ENCODE measurements around the gene CITED1.

The CITED1 gene

DNA sequence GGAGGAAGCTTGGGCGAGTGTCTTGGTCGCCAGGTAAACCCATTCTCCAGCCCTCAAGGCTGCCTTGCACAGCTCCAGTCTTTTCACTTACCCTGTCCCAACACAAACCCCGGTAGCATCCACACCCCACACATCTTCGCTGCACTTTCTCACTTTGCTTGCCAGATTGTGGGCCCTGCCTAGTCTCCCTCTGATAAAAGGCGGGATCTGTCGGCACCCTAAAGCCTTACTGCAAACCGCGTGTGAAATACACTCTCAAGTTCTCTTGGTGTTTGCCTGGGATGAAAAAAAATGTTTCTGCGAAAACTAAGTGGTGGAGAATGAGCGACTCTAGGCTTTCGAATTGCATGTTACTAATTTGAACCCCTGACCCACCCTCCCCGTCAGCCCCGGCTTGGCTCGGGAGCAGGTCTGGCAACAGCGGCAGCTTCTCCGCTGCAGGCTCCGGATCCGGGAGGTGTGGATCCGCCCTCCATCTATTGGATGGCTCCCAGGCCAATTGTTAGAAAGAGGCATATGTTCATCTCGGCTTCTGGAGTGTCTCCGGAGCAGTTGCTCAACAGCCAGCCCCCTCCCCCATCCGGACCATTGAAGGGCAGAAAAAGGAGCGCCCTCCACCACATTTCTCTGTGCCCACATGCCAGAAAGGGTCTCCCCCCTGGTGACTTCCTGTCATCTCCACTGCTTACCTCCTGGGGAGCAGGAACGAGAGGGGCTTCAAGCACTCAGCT lies 3.0 kb upstream of the CITED1 start:
- DNase-seq = peak; percentile 37 to 57

DNA sequence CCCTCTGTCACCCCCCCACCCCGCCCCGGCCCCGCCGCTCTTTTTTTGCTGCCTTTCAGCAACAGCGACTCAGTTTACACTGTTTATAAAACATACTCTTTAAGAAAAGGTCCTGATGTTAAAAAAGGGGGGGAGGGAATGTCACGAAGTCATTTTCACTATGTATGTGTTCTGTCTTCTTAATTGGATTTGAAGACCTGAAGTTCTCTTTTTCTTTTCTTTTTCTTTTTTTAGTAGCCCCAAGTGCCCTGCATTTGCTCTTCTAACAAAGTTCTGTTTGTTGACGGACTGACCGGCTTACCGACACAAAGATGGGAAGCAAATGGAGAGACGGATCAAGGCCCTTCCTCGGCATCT lies 2.5 kb upstream of the CITED1 start:
- no peak for DNase-seq

DNA sequence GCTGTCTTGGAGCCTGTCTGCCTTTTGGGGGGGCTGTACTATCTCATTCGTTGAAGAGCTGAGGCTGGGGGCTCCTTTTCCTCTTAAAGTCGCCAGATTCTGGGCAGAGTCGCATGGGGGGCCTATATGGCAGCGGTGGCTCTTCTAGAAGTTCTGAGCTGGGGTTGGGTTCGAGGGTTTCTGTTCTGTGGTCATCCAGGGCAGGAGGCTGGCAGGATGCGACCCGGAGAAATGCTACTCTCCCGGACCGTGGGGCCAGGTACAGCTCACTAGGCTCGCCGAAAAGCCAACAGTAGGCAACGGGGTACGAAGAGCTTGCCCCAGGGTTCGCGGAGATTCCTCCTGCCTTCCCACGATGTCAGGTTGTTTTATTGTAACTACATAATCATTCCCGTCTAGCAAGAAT lies 1.9 kb upstream of the CITED1 start:
- DNase-seq = peak in 1 of 2 experiments; percentile 22

DNA sequence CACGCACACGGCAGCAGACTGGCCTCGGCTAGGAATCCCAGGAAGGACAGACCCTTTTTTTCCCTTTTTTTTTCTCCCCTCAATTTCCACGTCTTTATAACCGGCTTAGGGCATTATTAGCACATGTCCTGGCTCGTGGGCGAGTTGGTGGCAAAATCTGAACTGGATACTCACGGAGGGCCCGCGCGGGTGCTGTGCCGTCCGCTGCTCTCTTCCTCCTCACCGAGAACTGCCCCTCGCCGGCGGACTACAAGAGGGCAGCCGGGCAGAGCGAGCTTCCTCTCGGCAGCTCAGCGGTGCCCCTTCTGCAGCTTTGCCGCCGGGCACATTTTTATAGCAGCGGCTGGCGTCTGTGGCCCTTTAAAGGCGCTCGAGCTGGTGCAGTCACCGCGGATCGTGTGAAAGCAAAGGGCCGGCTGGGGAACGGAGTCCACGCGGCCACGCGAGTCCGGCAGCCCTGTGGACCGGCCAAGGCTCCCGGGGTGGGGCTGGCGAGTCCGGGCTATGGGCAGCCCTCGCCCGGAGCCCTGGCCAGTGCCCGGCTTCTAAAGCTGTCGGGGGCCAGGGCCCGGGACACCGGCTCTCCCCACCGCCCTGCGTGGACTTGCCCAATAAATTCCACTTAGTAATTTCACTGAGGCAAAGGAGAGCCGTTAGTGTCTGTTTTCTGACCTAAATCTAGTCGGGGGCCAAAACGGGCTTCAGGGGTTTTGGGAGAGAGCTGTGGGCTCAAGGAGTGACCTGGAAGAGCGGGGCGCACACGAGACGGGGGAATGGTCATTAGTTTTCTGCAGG lies 1.3 kb upstream of the CITED1 start:
- peak; percentile 43 for DNase-seq

DNA sequence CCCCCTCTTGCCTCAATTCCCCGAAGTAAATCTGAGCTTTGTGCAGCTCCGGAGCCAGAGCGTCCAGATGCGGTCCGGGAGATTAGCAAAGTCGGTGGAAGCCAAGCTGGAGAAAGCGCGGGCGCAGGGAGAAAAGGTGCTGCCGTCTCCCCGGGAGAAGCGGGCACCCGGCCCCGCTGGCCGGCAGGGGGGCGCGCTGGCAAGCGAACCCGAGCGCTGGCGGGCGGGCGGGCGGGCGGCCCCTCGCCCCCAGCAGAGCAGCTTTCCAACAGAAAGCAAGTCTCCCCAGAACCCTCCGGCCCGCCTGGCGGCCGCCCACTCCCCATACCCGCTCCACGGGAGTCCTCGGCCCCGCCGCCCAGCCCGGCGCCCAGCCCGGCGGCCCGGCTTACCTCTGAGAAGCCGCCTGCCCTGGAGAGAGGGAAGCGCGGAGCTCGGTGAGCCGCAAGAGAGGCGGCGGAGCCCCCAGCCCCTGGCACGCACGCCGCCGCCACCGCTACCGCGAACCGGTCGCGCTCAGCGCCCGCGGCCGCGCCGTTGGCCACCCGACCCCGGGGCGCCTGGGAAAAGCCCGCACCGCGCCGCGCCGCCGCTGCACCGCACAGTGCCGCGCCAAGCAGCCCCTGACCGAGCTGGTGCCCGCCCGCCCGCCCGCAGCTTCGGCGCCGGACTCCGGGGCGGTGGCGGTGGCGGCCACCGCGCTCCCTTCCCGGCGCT lies 529 bp upstream of the CITED1 start:
- DNase-seq = peak in 1 of 2 experiments; percentile 24

DNA sequence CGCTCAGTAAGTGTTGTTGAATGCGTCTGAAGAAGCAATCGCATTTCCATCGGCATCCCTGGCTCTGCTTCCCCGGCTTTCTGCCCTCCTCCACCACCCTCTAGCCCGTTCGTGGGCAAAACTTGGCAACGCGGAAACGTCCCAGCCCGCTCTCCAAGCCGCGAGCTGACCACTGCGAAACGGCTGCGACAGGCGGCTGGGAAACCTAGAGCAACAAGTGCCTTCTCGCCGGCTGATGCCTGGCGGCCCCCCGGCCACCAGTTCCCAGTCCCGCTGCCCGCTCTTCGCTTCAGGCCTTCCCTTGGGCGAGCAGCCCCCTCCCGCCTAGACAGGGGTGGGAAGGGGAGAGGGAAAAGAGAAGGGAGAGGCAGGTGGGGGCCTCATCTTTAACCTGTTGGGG lies 837 bp downstream of the CITED1 start:
- peak in 1 of 2 experiments; percentile 26 for DNase-seq

DNA sequence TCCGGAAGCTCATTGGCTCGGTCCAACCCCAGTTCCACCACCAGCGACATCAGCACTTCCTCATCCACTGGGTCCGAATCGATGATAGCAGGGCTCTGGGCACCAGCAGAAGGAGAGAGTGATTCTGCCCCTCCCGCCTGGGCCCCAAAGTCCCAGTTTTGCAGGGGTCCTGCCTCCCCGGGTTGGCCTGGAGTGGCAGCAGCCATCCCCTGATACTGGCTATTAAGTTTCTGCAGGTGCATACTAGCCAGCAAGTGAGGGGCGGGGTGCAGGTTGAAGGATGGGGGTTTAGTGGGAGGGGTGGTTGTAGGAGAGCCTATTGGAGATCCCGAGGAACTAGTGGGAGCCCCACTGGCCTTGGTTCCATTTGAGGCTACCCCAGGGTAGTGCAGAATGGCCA lies 3.9 kb downstream of the CITED1 start:
- no peak for DNase-seq

DNA sequence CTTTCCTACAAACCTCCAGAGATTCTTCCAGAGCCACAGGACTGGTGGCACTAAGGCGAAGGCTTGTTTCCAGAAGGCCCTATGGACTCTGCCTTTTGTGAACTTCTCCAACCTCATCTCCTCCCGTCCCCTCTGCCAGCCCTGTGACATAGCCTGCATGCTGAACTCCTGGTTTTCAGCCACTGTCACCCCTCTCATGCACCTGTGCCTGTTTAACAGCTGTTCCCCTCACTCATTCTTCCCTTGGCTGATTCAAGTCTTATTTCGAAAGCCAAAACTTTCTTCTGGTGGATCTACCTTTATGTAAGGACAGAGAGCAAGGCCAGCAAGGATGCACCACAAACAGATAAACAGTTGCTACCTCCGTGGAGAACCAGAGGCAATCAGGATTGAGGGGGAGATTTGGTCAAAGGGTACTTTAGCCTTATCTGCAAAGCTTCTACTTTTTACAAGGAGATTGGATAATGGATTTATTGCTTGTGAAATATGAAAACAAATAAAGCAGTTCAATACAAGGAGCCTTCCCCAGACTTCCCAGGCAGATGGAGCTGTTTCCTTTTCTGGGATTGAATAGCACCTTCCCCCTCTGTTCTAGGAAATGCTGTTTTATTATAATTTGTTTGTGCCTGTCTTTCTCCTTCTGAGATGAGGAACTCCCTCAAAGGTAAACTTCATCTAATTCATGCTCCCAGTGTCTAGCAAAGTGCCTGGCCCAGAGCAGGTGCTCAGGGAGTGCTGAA lies 5.7 kb downstream of the CITED1 start:
- DNase-seq = no peak

DNA sequence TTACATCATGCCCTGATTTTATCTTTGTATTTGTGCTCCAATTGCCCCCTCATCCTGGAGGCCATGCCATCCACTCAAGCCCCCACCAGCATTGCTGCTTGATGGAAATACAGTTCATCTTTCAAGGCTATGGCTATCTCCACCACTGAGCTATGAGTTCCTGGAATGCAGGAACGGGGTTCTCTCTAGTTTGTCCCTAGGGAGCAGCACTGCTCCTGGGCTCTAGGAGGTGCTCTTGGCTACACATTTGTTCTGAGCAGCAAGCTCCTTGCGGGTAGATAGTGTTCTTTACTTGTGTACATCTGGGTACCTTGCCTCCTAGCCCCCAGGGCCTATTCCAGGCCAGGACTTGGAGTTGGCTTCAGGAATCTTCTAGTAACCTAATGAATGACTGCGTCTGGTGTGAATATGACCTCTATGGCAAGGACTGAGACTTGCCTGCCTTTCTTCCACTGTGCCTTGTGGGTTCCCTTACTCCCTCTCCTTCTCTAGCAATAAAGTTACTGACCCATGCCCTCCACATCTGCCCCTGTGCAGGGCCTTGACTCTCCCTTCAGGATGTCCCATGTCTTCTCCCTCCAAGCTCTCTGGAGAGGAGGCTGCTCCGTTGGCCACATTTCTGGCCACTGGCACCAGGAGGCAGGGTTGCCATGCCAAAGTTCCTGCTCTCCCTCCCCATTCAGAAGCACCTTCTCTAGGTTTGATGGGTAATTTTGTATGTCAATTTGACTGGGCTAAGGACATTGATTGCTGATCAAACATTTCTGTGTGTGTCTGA lies 7.6 kb downstream of the CITED1 start:
- peak in 1 of 2 experiments; percentile 37 for DNase-seq

DNA sequence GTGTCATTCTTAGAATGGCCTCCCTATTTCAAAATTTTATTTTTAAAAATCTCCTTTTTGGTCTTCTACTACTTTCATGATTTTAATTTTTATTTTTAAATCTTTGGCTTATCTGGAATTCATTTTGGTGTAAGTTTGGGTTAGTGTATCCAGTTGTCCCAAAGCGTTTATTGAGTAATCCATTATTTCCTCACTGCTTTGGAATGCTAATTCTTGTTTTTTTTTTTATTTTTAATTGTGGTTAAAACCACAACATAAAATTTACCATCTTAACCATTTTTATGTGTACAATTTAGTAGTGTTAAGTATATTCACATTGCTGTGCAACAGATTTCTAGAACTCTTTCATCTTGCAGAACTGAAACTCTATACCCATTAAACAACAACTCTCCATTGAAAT lies 8.7 kb downstream of the CITED1 start:
- no peak for DNase-seq

DNA sequence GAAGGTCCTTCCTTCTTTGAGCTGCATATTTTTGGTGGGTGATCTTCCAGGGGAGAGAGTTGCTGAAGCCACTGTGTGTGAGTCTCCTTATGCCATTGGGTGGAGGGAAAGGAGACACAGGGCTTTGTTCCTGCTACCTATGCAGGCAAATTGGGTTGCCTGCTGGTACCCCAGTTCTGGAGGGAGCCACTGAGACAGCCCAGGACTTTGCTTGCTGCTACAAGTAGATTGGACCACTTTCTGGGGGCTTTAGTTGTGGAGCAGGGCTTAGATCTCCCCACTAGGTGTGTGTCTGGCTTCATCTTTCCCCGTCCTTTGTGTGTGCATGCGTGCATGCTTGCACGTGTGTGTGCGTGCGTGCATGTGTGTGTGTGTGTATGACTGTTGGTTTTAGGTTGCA lies 10.0 kb downstream of the CITED1 start:
- no peak for DNase-seq

DNA sequence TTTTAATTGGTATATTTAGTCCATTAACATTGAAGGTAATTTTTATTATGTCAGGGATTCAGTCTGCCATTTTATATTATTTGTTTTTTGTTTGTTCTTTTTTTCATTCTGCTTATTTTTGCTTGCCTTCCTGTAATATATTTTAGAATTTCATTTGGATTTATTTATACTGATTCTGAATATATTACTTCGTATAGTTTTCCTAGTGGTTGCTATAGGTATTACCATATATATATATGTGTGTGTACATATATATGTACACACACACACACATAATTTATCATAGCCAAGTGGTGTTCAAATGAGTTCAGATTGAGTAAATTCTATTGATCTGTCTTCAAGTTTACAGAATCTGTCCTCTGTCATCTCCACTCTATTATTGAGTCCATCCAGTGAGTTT lies 11.2 kb downstream of the CITED1 start:
- no peak for DNase-seq

DNA sequence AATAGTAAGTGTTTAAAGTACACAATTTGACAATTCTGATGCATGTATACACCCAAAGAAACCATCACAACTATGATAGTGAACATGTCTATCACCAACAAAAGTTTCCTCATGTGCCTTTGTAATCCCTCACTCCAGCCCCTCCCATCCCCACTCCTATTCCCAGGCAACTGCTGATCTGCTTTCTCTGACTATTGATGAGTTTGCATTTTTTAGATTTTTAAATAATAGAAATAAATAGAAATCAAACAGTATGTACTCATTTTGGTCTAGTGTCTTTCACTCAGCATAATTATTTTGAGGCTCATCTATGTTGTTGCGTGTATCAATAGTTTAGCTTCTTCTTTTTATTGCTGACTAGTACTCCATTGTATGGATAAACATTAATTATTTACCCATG lies 23.4 kb downstream of the CITED1 start:
- no peak for DNase-seq

DNA sequence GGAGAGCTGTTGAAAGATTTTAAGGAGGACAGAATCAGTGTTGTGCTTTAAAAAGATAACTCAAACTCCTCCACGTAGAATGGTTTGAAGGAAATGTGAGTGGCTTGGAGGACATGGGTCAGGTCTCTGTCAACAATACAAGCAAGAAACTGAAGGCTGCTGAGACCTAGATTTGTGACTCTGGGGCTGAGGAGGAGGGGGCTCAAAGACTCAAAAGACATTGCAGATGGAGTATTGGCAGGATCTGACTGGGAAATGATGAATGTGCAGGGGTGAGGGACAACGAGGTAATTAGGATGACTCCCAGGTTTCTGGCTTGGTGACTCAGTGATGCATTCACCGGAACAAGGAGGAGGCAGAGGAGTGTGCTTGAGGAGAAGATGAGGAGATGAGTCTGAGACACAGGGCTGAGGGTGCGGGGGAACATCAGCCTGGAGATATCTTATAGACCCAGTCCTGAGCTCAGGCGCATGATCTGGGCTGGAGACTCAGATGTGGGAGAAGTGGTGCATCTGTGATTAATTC lies 25.3 kb downstream of the CITED1 start:
- DNase-seq = no peak

DNA sequence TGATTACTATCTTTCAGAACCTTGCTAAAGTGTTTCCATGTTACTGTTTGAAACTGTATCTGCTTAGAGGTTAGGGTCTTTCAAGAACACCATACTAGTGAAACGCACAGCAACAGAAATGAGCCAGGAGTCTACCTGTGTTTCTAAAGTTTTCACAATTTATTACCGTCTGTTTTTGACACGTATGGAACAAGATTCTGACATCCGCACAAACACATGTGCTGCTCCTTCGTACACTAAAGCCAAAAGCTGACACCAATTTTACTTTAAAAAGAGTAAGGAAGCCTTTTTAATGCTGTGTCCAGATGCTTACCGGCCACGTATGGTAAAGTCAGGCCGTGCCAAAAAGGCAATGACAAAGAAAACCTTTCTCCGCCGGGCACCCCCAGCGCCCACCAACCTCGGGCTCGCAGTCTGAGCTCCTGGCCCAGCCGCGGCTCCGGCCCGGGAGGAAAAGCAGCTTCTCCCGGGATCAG lies 29.2 kb downstream of the CITED1 start:
- DNase-seq = no peak

DNA sequence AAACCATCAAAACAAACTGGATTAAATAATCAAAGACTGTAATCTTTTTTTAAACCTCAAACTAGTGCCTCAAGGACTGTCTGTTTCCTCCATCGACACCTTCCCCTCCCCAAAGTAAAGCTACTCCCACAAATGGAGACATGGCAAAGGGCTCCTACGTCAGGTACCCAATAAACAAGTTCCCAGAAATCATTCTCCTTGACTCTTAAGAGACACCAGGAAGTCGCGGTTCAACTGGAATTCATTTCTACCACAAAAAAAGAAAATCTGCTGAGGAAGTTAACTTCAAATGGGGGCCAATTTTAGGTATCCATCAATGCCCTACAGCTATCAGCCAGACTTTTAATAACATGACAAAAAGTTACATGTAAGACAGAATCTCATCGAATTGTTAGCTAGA lies 31.2 kb downstream of the CITED1 start:
- no peak for DNase-seq

DNA sequence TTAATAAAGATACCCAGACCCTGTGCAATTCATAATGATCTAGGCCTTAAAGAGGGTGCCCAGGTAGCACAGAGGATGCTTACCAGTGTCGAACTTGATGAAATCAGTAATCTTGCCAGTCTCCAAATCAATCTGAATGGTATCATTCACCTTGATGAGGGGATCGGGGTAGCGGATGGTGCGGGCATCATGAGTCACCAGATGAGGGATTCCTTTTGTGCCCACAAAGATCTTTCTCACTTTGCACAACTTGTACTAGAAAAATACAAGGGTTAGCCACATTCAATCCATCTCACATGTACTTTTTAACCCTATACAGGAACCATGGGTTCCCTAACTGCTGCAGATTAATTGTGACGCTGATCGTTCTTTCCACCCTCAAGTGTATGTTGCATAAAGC lies 32.0 kb downstream of the CITED1 start:
- DNase-seq = peak; percentile 51 to 54

DNA sequence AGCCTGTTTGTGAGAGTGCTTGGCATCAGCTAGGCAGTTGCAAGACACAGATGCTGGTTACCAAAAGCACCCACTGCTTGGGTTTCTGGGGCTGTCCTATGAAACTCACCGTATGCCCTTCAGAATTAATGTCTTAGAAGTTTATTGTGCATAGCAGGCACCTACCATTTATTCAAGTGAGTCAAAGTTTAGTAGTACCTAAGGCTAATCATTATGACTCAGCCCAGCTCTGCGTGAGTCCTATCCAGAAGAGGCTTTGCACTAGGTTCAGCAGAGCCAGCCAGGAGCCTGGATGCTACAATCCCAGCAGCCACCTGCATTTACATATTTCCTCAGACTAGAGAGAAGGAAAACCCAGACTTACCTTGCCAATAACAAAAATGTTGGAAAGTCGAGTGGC lies 32.8 kb downstream of the CITED1 start:
- peak; percentile 37 to 41 for DNase-seq

DNA sequence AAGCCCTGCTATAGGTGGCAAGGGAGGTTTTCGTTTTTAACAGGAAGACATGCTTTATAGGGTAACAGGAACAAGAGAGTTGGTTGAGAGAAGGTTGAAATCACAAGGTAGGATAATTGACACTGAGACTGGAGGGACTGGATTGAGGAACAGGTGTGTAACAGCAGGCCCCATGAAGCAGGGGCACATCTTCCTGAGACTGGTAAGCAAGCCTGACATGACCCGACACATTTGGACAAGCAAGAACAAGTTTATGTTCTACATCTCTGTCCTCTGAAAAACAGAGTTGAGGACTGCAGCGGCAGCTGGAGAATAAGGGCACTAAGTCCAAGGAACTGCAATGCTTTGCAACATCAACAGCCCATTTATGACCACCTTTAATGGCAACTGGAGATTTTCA lies 33.9 kb downstream of the CITED1 start:
- no peak for DNase-seq

DNA sequence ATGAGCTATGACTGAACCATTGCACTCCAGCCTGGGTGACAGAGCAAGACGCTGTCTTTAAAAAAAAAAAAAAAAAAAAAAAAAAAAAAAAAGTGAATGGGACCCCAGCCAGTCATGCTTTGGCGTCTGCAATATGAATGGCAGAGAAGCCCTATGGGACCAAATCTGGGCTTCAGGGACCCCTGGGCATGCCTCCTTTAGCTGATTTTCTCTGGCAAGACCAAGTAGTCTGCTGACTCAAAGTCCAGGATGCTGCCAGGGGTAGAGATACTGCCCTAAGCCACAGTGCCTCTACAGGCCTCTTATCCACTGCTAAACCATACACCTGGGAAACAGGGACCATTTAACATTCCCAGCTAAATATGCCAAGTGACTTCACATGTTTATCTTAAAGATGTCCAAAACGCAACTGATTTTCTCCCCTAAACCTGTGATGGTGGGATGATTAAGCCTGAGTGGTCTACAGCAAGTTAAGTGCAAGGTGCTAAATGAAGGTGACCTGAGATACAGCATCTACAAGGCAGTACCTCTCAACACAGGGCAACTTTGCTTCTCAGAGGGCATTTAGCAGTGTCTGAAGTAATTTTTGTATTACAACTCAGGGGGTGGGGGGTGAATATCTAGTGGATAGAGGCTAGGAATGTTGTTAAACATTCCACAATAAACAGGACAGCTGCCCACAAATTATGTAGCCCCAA lies 34.5 kb downstream of the CITED1 start:
- peak in 1 of 2 experiments; percentile 36 for DNase-seq

DNA sequence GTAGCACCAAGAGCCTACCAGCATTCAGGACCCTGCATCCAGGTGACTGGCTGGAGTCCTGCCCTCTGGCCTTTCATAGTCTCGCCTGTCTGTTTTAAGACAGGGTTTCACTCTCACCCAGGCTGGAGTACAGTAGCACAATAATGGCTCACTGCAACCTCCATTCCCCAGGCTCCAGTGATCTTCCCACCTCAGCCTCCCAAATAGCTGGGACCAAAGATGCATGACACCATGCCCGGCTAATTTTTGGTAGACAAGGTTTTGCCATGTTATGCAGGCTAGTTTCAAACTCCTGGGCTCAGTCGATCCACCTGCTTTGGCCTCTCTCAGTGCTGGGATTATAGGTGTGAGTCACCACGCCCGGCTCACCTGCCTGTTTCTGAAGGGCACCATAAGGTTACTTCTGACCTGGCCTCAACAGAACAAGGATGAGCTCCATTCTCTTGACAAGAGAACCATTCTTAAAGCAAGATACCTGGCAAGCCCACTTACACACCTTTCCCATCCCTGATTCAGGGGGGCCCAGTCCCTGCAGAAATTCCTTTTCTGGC lies 35.3 kb downstream of the CITED1 start:
- peak; percentile 43 to 44 for DNase-seq

Data from activated T-cell treated with anti-CD3 and anti-CD28 coated beads, Interleukin-2, amount 50 U/mL, for 48 hours (primary cell).